IMR-90 (cell line): Measurements from ENCODE around the gene KRTAP4-12. TPM values are rescaled to one million over a fixed set of nuclear protein-coding genes. Genes with fewer than 3 reads are reported as not detected.

Source experiments
- ATAC-seq: fragments of 200-7000 bp; cut with Tn5 transposase; 2 replicates; pipeline ENCODE4 v1.9.1; 2020; ENCODE audit warnings: low read depth, mild to moderate bottlenecking, moderate library complexity
- BruUV-seq: library from RNA; stranded (reverse); fragments of 400-500 nt; replicated peaks from 2 replicates; lab custom pipeline; 2021; lab: Mats Ljungman, UMichigan
- CTCF ChIA-PET: fragments of 300-600 bp; formaldehyde crosslinking; extraction: SDS; loops from one replicate; lab custom pipeline; 2021; ENCODE audit warnings: antibody characterized with exemption; lab: Yijun Ruan, JAX
- POLR2A ChIA-PET: fragments of 300-600 bp; sonication (Branson Sonifier 250); formaldehyde crosslinking; loops from one replicate; lab custom pipeline; 2022; ENCODE audit warnings: antibody characterized with exemption; ENCODE audit not compliant: unreplicated experiment; lab: Charles Lee
- DNase-seq: peaks from one replicate; pipeline ENCODE4 v3.0.0; 2013
- H2AFZ ChIP-seq: replicated peaks from 2 replicates; pipeline ENCODE3; 2013; ENCODE audit warnings: low read length, mild to moderate bottlenecking; ENCODE audit not compliant: poor library complexity
- H2AK5ac ChIP-seq: 2 replicates; pipeline ENCODE4 v1.6.1; 2013; ENCODE audit warnings: low read depth, low read length, inconsistent platforms
- H2AK9ac ChIP-seq: replicated peaks from 2 replicates; pipeline ENCODE3; 2013; ENCODE audit warnings: mild to moderate bottlenecking, low read depth, low read length, moderate library complexity; ENCODE audit not compliant: poor library complexity
- H2BK120ac ChIP-seq: 2 replicates; pipeline ENCODE4 v1.6.1; 2013; ENCODE audit warnings: low read depth, low read length, inconsistent platforms
- H2BK15ac ChIP-seq: 3 replicates; pipeline ENCODE4 v1.6.1; 2013; ENCODE audit warnings: low read depth, low read length, inconsistent platforms
- H2BK20ac ChIP-seq: 2 replicates; pipeline ENCODE4 v1.6.1; 2013; ENCODE audit warnings: low read depth, mild to moderate bottlenecking, inconsistent platforms, low read length, moderate library complexity
- H2BK5ac ChIP-seq: 2 replicates; pipeline ENCODE4 v1.6.1; 2013; ENCODE audit warnings: mild to moderate bottlenecking, low read depth, low read length, inconsistent platforms; ENCODE audit not compliant: poor library complexity, severe bottlenecking
- H3K14ac ChIP-seq: replicated peaks from 2 replicates; pipeline ENCODE4 v1.6.1; 2013; ENCODE audit warnings: low read depth, low read length, inconsistent platforms
- H3K18ac ChIP-seq: 2 replicates; pipeline ENCODE4 v1.6.1; 2013; ENCODE audit warnings: low read depth, low read length, control low read depth
- H3K23ac ChIP-seq: 2 replicates; pipeline ENCODE4 v1.6.1; 2013; ENCODE audit warnings: low read depth, low read length, inconsistent platforms
- H3K27ac ChIP-seq: 2 replicates; pipeline ENCODE4 v1.5.1; 2013; ENCODE audit warnings: mild to moderate bottlenecking, control low read depth, low read length; ENCODE audit not compliant: insufficient read depth
- H3K27me3 ChIP-seq: 2 replicates; pipeline ENCODE4 v1.6.1; 2013; ENCODE audit warnings: low read length; ENCODE audit not compliant: control insufficient read depth, insufficient read depth
- H3K36me3 ChIP-seq: 2 replicates; pipeline ENCODE4 v1.6.1; 2013; ENCODE audit warnings: low read length, mixed read lengths; ENCODE audit not compliant: control insufficient read depth, insufficient read depth
- H3K4ac ChIP-seq: 2 replicates; pipeline ENCODE4 v1.6.1; 2013; ENCODE audit warnings: low read depth, low read length, inconsistent platforms
- H3K4me1 ChIP-seq: 2 replicates; pipeline ENCODE4 v1.6.1; 2013; ENCODE audit warnings: low read length, mixed read lengths; ENCODE audit not compliant: control insufficient read depth, insufficient read depth
- H3K4me2 ChIP-seq: 2 replicates; pipeline ENCODE4 v1.6.1; 2013; ENCODE audit warnings: low read depth, mild to moderate bottlenecking, control low read depth, low read length, moderate library complexity
- H3K4me3 ChIP-seq: 2 replicates; pipeline ENCODE4 v1.5.1; 2013; ENCODE audit warnings: low read depth, mild to moderate bottlenecking, control low read depth, low read length, moderate library complexity; ENCODE audit not compliant: insufficient read depth
- H3K56ac ChIP-seq: 2 replicates; pipeline ENCODE4 v1.6.1; 2013; ENCODE audit warnings: low read length, inconsistent platforms; ENCODE audit not compliant: insufficient read depth; ENCODE audit errors: extremely low read depth
- H3K79me1 ChIP-seq, 2 experiments: 2 replicates each; pipeline ENCODE4 v1.6.1; 2013; ENCODE audit warnings: low read length in 2 of 2, inconsistent platforms in 1 of 2, low read depth in 1 of 2
- H3K9ac ChIP-seq: 2 replicates; pipeline ENCODE4 v1.6.1; 2013; ENCODE audit warnings: low read depth, low read length, control low read depth
- H3K9me1 ChIP-seq: 2 replicates; pipeline ENCODE4 v1.6.1; 2013; ENCODE audit warnings: low read length, inconsistent platforms; ENCODE audit not compliant: insufficient read depth
- H3K9me3 ChIP-seq: 2 replicates; pipeline ENCODE4 v1.6.1; 2013; ENCODE audit warnings: low read length; ENCODE audit not compliant: control insufficient read depth, insufficient read depth
- H4K20me1 ChIP-seq: 2 replicates; pipeline ENCODE4 v1.6.1; 2013; ENCODE audit warnings: low read length, inconsistent platforms; ENCODE audit not compliant: insufficient read depth
- H4K5ac ChIP-seq: 2 replicates; pipeline ENCODE4 v1.6.1; 2013; ENCODE audit warnings: mild to moderate bottlenecking, low read depth, low read length, control low read depth
- H4K8ac ChIP-seq, 2 experiments: 2 replicates each; pipeline ENCODE4 v1.6.1; 2013; ENCODE audit warnings: low read depth in 2 of 2, low read length in 2 of 2, control low read depth in 1 of 2, inconsistent platforms in 1 of 2
- H4K91ac ChIP-seq: 2 replicates; pipeline ENCODE4 v1.6.1; 2013; ENCODE audit warnings: low read depth, low read length, inconsistent platforms; ENCODE audit not compliant: insufficient read depth
- BHLHE40 ChIP-seq: fragments of 150-350 bp; IDR thresholded peaks from 2 replicates; pipeline ENCODE4 v1.6.1; 2016; ENCODE audit warnings: mild to moderate bottlenecking, low read depth, low read length
- MXI1 ChIP-seq: IDR thresholded peaks from 2 replicates; pipeline ENCODE4 v1.6.1; 2012; ENCODE audit warnings: low read depth, mild to moderate bottlenecking, low read length, moderate library complexity, borderline replicate concordance
- WGBS, 2 experiments: methylation state at CpG; one replicate each; pipeline versions ENCODE4 v1.1.5 to v1.1.7; 2013; ENCODE audit warnings: missing lambda C conversion rate in 2 of 2; ENCODE audit not compliant: insufficient read length in 1 of 2; ENCODE audit errors: extremely low coverage in 2 of 2; 5-methylcytosine and 5-hydroxymethylcytosine counted together
- dilution Hi-C: fragments of 300-500 bp; cut with HindIII; formaldehyde crosslinking; loops from one replicate; pipeline ENCODE4 v1.14.3; 2018; ENCODE audit warnings: low sequenced_read_pairs; ENCODE audit not compliant: unreplicated experiment
- in situ Hi-C: fragments of 300-500 bp; cut with MboI; formaldehyde crosslinking; loops from 3 replicates; pipeline ENCODE4 v1.14.3; 2019; ENCODE audit warnings: low sequenced_read_pairs, inconsistent platforms, mixed read lengths
- intact Hi-C: fragments of 100-400 bp; cut with micrococcal nuclease; formaldehyde crosslinking; loops from 2 replicates; pipeline ENCODE4 v1.10.0; 2022
- polyA plus RNA-seq, 3 experiments: library from polyadenylated mRNA; depleted of rRNA; stranded (reverse); fragments of >200 nt; gene quantifications; 2 replicates each; pipeline ENCODE4 v1.2.3, GENCODE V29; 2012; ENCODE audit warnings: low replicate concordance in 1 of 3
- total RNA-seq: library from RNA; depleted of rRNA; stranded (reverse); fragments of >200 nt; gene quantifications from 2 replicates; pipeline ENCODE4 v1.2.3, GENCODE V29; 2012

KRTAP4-12 gene
- total and polyA plus RNA-seq, 2 of the 4 experiments (the other 2 are of a cell fraction) = 0.18 to 1.1 TPM

DNA sequence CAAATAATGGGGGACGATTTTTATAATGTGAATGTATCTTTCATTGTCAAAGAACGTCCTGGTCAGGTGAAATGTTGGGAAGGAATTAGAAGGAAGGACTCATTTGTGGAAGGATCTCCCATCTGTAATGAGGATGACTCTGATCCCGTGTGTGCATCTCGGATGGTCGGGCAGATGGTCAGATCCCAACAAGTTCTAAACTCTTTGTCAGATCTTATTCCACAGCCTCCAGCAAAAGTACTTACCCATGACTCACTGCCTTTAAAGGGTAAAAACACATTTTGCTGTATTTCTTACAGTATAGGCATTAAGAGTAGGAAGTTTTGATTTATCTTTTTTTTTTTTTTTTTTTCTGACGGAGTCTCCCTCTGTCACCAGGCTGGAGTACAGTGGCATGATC is 25.5 kb downstream of the KRTAP4-12 start:
- Histone ChIP-seq H2AFZ (no peak overlapping the region), H3K4ac (peak overlapping the region; percentile 94), H2AK5ac (peak overlapping the region; percentile 86), H3K23ac (peak overlapping the region; percentile 79; the same call in 1 of the 2 replicates), H2BK120ac (peak overlapping the region; percentile 86), H3K27me3 (no peaks in the 10 kb centered on the region), H4K5ac (peak overlapping the region; percentile 0; the same call in 1 of the 2 replicates), H4K20me1 (no peaks in the 10 kb centered on the region), H3K9ac (no peak overlapping the region), H2BK20ac (peak overlapping the region; percentile 95), H3K56ac (no peak overlapping the region), H3K4me3 (no peak overlapping the region), H4K8ac (peak overlapping the region; percentile 32 to 53), H3K14ac (peak overlapping the region; percentile 85), H2BK15ac (0 out of 3 replicates have a peak overlapping the region, but pooled peaks have one; percentile 18), H3K18ac (peak overlapping the region; percentile 76; the same call in 1 of the 2 replicates), H3K79me1 (no peaks in the 10 kb centered on the region), H3K9me1 (peaks cover 6% of the 10 kb centered on the region), H2AK9ac (no peak overlapping the region), H3K36me3 (no peaks in the 10 kb centered on the region), H3K9me3 (no peaks in the 10 kb centered on the region), H4K91ac (peak overlapping the region; percentile 68), H3K27ac (no peak overlapping the region), H2BK5ac (peak overlapping the region; percentile 95), H3K4me1 (peaks cover 4% of the 10 kb centered on the region; the same call in 1 of the 2 replicates), H3K4me2 (no peak overlapping the region)
- intact Hi-C loops = no loop called here
- POLR2A ChIA-PET = no interaction called here
- no CpG with 5 or more reads among the region's 6 CpGs for whole genome bisulfite sequencing, 2 experiments
- ATAC-seq (peak; percentile 59), DNase-seq (peak; percentile 68)
- dilution Hi-C loops = no loop called here
- BruUV-seq = no TSS peak
- CTCF ChIA-PET = no interaction called here
- TF ChIP-seq BHLHE40 (0 out of 2 replicates have a peak, but pooled peaks have one; percentile 13), MXI1 (no peak)
- in situ Hi-C loops = no loop called here
